ENCODE data around the gene ALG1.
A peak's percentile ranks its signal among the peaks of the same experiment; 100 is the strongest.

The ALG1 gene, protein sequence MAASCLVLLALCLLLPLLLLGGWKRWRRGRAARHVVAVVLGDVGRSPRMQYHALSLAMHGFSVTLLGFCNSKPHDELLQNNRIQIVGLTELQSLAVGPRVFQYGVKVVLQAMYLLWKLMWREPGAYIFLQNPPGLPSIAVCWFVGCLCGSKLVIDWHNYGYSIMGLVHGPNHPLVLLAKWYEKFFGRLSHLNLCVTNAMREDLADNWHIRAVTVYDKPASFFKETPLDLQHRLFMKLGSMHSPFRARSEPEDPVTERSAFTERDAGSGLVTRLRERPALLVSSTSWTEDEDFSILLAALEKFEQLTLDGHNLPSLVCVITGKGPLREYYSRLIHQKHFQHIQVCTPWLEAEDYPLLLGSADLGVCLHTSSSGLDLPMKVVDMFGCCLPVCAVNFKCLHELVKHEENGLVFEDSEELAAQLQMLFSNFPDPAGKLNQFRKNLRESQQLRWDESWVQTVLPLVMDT

DNA sequence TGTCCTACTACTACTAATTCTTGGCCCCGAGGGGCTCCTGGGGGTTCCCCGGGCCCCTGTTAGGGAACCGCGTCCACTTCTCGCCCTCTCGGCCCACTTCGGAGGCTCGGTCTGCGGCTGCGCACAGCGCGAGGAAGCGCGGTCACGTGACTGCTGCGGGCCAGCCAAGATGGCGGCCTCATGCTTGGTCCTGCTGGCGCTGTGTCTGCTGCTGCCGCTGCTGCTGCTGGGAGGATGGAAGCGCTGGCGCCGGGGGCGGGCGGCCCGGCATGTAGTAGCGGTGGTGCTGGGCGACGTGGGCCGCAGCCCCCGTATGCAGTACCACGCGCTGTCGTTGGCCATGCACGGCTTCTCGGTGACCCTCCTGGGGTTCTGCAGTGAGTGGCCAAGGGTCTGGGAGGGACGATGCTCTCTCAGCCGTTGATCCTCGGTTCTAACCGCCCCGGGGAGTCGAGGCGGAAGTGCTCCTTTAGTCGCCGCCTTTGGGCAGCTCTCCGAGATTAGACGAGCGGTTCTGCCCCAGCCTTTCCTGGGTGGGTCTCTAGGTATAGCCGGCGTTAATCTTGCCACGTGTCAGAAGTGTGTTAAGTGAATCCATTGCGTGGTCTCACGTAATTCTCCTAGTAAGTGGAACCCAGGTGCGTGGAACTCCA lies at the start of gene ALG1:
ALG1 (plus strand) TSS at position 163 of the 653 bp plus-strand sequence; CDS start at position 170, 7 bp downstream.
- peak; percentile 51 to 58 for DNase-seq (ENCODE audit: low read depth in 2 of 2)

DNA sequence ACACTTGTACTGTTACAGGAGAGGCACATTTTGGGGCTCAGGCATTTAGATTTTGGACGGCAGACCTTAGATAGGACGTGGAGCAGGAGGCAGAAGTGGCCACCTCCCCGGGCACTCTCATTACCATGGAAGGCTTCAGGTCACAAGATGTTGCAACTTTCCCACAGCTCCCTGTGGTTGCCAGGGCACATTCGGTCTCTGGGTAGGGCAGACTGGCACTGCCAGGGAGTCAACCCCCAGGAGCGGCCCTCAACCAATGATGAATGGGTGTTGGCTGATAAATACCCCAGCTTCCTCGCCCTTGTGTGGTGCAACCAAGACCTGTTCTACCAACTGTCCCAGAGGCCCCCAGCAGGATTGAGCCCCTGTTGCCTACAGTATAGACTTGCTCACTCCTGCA lies 49.1 kb upstream of the ALG1 start:
- no peak for DNase-seq (ENCODE audit: low read depth in 2 of 2)

DNA sequence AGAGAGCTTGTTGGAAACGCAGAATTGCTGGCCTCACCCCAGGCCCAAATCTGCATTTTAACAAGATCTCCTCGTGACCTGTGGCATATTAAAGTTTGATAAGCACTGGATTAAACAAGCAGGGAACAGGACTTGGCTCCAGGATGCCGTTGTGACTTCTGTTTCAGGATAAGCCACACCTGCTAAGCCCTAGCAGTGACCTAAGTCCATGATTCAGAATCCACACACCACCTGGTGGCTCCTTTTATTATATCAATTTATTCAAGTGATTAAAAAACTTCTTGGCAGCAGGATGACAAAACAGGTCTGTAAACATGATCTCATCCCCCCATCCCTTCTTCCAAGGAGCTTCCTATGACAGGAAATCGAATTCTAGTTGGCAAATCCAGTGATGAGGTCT lies 47.0 kb upstream of the ALG1 start:
- DNase-seq (ENCODE audit: low read depth in 2 of 2): no peak

DNA sequence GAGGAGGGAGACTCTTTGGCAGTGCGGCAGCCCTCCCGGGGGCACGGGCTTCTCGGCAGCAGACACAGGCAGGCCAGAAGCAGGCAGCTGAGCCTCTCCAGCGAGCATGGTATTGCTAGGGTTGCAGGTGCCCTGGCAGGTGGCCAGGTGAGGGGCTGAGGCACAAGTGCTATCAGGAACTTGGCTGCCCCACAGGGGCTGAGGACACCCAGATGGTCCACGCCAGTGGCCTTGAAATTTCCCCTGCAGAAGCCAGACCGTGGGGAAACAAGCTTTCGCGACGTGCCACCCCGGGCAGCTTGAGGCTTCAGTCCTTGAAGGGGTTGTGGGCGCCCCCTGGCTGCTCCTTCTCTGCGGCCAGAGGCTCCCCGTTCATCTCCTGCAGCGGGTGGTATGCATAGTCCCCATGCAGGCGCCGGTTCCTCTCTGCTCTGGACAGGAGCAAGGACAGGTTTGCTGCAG lies 46.4 kb upstream of the ALG1 start:
- DNase-seq (ENCODE audit: low read depth in 2 of 2): no peak

DNA sequence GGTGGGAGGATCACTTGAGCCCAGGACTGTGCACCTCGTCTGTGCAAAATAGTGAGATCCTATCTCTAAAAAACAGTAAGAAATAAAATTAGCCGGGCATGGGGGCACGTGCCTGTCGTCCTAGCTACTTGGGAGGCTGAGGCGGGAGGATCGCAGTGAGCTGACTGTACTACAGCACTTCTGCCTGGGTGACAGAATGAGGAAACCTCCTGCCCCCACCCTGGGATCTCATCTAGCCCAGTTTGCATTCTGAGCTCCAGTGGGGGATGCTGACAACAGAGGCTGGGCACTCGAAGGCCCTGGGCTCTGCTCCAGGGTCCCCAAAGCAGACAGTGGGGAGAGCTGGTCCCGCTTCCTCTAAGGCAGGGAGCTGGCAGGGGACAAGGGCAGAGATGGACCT lies 45.0 kb upstream of the ALG1 start:
- DNase-seq (ENCODE audit: low read depth in 2 of 2): no peak

DNA sequence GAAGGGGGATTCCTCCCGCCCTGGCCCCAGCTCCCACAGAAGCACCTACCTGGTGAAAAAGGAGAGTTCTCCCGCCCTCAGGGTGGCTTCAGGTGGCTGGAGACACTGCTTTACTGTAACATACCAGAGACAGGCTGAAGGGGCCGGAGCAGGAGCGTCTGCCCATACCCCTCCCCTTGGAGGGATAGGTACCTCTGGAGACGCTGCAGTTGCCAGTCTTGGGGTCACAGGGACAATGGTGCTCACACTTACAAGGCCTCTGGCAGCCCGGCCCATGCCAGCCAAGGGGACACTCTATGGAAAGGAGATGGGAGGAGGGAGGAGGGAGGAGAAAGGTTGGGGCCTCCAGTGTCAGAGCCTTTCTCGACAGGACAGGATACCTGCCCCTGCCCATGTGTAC lies 44.6 kb upstream of the ALG1 start:
- DNase-seq (ENCODE audit: low read depth in 2 of 2): no peak

DNA sequence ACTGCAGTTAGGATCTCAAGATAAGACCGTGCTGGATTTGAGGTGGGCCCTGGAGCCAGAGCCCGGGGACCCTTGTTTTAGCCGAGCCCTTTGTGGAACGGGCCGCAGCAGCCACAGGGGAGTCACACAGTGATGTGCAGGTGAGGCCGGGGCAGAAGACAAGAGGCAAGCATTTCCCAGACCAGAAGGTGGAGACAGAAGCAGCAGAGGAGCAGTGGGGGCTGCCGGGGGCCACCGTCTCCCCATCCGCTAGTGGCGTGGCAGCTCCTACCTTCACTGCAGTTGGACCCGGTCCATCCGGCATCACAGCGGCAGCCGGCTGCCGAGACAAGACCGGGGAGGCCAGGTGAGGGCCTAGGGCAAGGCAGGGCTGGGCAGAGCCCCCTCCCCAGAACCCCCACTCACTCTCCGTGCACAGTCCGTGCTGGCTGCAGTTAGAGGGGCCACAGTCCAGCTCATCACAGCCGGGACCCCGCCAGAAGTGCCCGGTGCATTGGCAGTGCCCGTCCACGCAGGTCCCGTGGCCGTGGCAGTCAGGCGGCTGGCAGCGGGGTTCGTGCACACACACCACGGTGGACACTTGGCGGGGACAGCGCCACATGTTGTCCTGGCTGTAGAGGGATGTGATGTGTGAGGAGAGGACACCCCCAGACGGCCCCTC lies 43.9 kb upstream of the ALG1 start:
- DNase-seq (ENCODE audit: low read depth in 2 of 2): no peak

DNA sequence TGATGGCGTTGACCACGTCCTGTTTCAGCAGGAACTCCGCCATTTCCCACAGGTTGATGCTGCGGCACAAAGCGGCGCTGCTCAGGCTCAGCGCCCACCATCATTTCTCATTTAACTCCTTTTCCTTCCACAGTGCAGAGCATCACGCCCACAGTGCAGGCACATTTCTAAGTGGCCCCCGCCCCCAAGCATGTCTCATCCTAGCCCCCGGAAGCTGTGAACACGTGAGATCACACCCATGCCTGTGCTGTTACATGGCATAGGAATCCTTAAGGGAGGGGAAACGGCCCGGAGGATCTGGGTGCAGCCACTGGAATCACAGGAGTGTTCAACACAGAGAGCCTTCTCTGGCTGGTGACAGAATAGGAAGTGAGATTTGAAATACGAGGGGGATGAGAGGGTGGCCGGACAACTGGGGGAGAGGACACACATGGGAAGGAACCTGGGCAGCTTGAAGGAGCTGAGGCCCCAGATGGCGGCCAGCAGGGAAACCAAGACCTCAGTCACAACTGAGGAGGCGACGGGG lies 42.6 kb upstream of the ALG1 start:
- DNase-seq (ENCODE audit: low read depth in 2 of 2): no peak

DNA sequence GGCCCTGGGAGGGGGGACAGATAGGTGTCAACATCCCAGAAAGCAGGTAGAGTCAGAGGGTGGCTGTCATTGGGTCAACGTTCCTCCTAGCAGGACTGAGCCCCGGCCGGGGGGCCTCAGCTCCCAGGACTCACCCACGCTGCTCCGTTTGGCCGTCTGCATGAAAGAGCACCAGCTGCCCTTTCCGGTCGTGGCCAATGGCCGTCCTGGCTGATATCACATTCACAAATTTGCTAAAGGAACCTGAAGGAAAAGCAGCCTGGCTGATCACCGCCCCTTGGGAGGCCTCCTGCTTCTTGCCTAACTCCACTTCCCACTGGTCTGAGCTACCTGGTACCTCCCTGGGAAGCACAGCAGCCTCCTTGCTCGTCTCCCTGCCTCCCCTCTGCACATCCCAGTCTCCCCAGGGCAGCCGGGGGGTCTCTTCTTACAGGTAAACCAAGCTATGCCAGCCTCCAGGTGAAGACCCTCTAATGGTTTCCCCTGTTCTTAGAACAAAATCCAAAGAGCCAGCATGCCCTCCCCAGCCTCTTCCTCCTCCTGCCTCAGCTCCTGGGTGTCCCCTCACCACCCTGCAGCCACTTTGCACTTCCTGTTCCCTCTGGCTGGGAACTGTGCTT lies 41.3 kb upstream of the ALG1 start:
- no peak for DNase-seq (ENCODE audit: low read depth in 2 of 2)

DNA sequence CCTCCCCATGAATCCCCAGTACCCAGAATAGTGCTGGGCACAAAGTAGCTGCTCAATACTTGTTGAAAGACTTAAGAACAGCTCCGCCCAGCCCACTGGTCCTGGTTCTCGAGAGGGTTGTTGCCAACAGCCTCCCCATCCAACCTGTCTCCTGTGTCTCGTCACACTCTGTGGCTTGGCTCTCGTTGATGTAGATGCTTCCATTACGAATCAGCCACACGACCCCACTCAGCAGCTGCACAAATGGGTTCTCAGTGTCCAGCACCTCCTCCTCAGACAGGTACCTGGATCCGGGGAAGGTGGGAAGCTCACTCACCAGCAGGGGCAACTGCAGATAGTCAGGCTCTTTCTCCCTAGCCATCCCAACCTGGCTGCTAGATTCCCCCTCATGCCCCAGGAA lies 40.0 kb upstream of the ALG1 start:
- no peak for DNase-seq (ENCODE audit: low read depth in 2 of 2)

DNA sequence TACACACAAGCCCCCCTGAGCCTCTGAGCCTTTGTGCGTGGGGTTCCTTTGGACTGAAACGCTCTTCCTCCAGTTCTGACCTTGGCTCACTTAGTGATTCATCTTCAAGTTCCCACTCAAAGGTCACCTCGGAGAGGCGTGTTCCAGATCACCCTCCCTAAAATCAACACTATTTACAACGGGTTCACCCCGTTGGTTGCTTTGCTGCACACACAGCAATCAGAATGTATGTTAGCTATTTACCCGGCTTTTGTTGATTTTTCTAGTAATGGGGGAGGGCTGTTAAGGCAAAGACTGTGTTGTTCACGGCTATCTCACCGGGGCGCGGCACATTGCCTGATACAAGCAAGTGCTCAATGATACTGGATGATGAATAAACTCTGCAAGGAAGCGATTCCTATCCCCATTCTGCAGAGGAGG lies 38.9 kb upstream of the ALG1 start:
- DNase-seq (ENCODE audit: low read depth in 2 of 2): no peak

DNA sequence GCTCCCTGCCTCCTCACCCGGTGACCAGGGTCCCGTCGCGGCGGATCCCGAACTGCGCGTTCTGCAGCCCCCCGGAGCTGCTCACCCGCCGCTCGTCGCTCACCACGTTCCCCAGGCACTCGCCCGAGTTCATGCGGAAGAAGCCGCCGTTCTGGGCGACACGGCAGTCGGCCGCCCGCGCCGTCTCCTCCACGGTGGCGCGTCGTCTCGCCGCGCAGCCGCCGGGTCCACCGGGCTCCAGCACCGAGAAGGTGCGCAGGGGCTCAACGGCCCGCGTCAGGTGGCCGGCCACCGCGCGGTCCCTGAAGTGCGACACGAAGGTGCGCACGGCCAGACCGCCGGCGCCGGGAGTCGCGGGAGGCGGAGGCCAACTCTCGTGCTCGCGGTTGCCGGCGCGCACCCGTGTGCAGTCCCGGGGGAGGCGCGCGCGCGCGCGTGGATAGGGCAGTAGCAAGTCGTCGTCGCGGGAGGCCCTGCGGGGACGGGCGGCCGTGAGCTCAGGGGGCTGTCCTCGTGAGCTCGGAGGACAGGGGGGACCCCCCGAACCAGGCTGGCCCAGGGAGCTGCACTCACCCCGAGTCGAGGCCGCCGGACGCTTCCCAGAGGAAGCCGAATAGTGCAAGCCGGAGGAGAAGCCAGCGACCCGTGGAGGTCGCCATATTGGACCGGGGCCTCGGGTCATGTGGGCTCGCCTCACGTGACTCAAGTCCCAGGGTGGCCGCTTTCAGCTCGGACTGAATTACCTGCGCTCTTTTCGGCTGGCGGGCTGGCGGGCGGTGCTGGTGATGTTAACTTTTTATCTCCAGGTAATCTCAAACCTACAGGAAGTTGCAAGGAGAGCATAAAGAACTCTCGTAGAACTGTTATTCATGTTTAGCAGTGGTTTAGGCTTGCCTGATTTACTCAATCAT lies 38.1 kb upstream of the ALG1 start, which contains the start of gene NAGPA:
NAGPA (minus strand) TSS at position 680 of the 911 bp plus-strand sequence; CDS start at position 659, 21 bp downstream.
- peak; percentile 57 to 63 for DNase-seq (ENCODE audit: low read depth in 2 of 2)

DNA sequence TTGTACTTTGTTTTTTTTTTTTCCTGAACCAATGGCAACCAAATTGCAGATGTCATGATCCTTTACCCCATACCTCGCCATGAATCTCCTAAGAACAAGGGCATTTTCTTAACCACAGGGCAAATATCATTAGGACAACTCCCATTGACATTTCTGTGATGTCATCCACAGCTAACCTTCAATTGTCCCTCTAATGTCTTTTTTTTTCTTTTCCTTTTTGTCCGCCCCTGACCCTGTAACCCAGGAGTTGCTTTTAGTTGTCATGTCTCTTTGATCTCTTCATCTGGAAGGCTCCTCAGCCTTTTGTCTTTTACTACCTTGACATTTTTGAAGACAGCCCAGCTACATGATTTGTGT lies 37.5 kb upstream of the ALG1 start:
- DNase-seq (ENCODE audit: low read depth in 2 of 2): no peak

DNA sequence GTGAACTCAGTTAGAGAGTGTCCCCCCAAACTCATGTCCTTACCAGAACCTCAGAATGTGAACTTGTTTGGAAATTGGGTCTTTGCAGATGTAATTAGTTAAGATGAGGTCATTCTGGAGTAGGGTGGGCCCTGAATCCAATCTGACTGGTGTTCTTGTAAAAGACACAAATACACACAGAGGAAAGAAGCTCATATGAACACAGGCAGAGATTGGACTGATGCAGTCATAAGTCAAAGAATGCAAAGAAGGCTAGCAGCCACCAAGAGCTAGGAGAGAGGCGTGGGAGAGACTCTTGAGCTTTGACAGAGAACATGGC lies 35.8 kb upstream of the ALG1 start:
- no peak for DNase-seq (ENCODE audit: low read depth in 2 of 2)

DNA sequence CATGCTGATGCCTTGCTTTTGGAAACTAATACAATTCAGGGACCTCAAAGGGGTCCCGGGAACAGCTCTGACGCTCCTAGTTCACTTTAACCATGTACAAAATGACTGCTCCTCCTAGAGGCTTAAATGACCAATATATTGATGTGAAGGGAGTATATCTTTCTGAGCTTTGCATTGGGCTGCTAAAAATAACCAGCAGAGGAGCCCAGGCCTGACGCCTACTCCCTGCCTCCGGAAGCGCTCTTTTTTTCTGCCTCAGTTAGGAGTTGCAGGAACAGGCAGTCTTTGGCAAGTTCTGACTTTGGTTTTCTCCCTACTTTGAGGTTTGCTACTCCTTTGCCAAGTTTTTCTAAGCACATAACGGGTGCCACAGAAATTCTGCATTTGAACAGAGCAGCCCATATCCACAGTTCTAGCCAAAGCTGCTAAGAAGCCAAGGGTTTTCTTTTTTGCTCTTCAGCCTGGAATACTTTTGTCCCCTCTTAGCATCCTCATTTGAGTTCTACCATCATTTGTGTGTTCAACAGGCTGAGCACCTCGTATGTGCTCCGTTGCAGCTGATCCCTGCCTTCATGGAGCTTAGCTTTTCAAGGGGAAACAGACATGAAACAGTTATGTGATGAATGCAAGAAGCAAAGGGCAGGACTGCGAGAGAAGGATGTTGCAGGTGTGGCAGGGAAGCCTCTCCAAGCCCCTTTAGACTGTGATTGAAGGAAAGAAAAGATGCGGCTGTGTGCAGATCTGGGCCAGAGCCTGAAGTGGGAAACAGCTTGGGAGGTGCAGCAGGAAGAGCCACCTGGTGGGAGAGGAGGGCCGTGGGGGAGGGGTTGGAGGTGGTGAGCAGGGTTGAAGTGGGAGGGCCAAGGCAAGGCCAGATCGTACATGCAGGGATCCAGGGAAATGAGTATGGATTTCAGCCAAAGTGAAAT lies 35.2 kb upstream of the ALG1 start:
- no peak for DNase-seq (ENCODE audit: low read depth in 2 of 2)

DNA sequence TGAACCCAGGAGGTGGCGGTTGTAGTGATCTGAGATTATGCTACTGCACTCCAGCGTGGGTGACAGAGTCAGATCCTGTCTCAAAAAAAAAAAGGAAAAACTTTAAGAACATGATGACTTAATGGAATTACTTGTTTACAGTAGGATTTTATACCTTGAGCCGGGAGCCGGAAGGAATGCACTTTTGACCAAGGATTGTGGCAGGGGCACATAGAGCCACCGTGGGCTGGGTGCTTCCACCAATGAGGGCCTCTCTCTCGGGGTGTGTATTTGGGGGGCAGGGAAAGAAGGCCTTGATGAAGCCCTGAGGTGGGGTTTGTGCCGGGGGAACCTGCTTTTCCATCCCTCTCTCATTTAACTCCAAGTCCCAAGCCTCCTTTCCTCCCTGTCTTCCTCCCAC lies 31.2 kb upstream of the ALG1 start:
- no peak for DNase-seq (ENCODE audit: low read depth in 2 of 2)

DNA sequence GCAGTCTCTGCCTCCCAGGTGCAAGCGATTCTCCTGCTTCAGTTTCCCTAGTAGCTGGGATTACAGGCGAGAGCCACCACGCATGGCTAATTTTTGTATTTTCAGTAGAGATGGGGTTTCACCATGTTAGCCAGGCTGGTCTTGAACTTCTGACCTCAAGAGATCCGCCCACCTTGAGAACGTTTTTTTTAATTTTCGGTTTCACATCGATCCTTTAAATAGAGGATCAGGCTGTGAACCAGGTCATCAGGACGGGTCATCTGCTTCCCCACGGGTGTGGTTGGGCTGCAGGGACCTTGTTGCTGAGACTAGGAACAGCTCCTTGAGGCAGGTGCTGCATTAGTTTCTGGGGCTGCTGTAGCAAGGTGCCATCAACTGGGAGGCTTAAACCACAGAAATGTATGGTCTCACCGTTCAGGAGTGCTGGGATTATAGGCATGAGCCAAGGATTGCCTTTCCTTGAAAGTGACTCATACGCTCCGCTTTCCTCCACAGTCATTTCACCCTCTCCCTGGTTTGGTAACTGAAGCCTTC lies 30.0 kb upstream of the ALG1 start:
- DNase-seq (ENCODE audit: low read depth in 2 of 2): peak; percentile 9 to 13

DNA sequence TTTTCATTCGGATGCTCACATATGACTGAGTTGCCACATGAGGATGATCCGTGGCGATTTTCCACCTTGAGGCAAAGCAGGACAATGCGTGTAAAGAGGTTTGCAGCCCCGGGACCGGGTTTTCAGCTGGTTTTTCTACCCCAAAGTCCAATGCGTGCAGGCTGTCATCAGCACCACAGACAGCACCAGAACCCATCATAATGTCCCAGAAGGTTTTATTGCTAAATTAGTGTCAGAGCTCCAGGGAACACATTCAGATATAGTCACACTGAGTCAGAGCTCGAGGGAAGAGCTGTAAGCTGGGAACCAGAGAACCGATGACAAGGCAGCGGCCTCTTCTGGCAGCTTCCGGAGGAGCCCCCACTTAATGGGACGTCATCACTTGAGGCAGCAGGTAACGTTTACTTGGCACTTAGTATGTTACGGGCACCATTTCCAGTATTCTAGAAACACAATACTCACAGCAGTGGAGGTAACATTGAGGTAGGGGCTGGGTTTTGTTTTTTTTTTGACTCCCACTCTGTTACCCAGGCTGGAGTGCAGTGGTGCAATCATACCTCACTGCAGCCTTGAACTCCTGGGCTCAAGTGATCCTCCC lies 29.0 kb upstream of the ALG1 start:
- no peak for DNase-seq (ENCODE audit: low read depth in 2 of 2)

DNA sequence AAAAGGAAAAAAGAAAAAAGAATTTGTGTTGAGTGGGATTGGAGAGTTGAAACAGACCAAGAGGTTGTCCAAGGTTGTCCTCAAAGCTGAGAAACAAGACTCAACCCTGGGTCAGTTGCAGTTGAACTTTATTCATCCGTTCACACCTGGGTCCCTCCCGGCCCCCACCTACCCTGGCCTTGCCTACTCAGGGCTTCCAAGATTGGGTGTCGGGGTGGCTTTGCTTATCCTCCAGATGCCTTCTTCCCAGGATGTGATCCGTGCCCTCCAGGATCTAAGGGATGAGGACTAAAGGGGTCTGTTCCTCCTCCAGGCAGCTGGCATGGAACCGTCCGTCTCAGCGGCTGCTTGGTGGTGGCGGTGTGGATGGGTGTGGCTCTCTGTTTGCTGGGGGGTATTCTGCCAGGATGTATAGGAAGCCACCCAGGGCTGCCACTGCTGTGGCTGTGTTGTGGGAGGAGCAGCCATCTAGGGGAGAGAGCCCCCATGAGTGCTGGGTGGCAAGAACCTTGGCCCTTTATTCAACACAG lies 27.6 kb upstream of the ALG1 start:
- no peak for DNase-seq (ENCODE audit: low read depth in 2 of 2)
